GM12878 (cell line): Measurements from ENCODE around the gene SLC9A3. TPM values are rescaled to one million over a fixed set of nuclear protein-coding genes. Genes with fewer than 3 reads are reported as not detected.

Source experiments
- ATAC-seq: fragments of 200-7000 bp; cut with Tn5 transposase; 3 replicates; pipeline ENCODE4 v1.9.1; 2020; ENCODE audit warnings: mild to moderate bottlenecking, moderate library complexity
- BruUV-seq: library from RNA; stranded (reverse); fragments of 400-500 nt; replicated peaks from 2 replicates; lab custom pipeline; 2021; lab: Mats Ljungman, UMichigan
- CTCF ChIA-PET: fragments of 300-600 bp; sonication (Branson Sonifier 250); formaldehyde crosslinking; extraction: SDS; loops from one replicate; lab custom pipeline; 2021; ENCODE audit warnings: inconsistent platforms; lab: Yijun Ruan, JAX
- POLR2A ChIA-PET: fragments of 350-600 bp; formaldehyde crosslinking; extraction: SDS; loops from one replicate; lab custom pipeline; 2021; ENCODE audit warnings: inconsistent platforms; lab: Charles Lee
- RAD21 ChIA-PET: fragments of 300-600 bp; sonication (Branson Sonifier 250); formaldehyde crosslinking; loops from one replicate; lab custom pipeline; 2023; ENCODE audit warnings: antibody characterized with exemption; ENCODE audit not compliant: unreplicated experiment; lab: Charles Lee
- SMC1A ChIA-PET: fragments of 300-600 bp; sonication (Branson Sonifier 250); formaldehyde crosslinking; loops from one replicate; lab custom pipeline; 2023; ENCODE audit not compliant: unreplicated experiment, uncharacterized antibody; lab: Charles Lee
- DNase-seq: peaks from one replicate; pipeline ENCODE4 v3.0.0-alpha.2; 2011; ENCODE audit warnings: low read depth, low spot score
- FAIRE-seq: peaks from 3 replicates; lab custom pipeline; 2011; peaks lifted over from hg19 to GRCh38; lab: Jason Lieb, UNC
- H2AFZ ChIP-seq: 2 replicates; pipeline ENCODE4 v1.6.0; 2011; ENCODE audit warnings: low read depth, low read length, control low read depth; ENCODE audit not compliant: control insufficient read depth
- H3K27ac ChIP-seq: 2 replicates; pipeline ENCODE4 v1.5.1; 2011; ENCODE audit warnings: control low read depth; ENCODE audit not compliant: control insufficient read depth, insufficient read depth
- H3K27me3 ChIP-seq, 2 experiments: replicated peaks in 1 of 2; 2 replicates each; pipeline versions ENCODE4 v1.6.0 to v1.6.1; 2011; ENCODE audit warnings: low read length in 1 of 2; ENCODE audit not compliant: control insufficient read depth in 2 of 2, insufficient read depth in 2 of 2
- H3K36me3 ChIP-seq, 2 experiments: 2 replicates each; pipeline ENCODE4 v1.5.1; 2011; ENCODE audit warnings: low read length in 1 of 2; ENCODE audit not compliant: control insufficient read depth in 2 of 2, insufficient read depth in 2 of 2
- H3K4me1 ChIP-seq: 2 replicates; pipeline ENCODE4 v1.6.1; 2011; ENCODE audit warnings: mild to moderate bottlenecking, low read length, moderate library complexity, mixed read lengths; ENCODE audit not compliant: control insufficient read depth, insufficient read depth
- H3K4me2 ChIP-seq: 2 replicates; pipeline ENCODE4 v1.6.0; 2011; ENCODE audit warnings: control low read depth; ENCODE audit not compliant: control insufficient read depth, insufficient read depth
- H3K4me3 ChIP-seq: fragments of 200-600 bp; sonication (generic); 2 replicates; pipeline ENCODE4 v1.5.1; 2016
- H3K79me2 ChIP-seq: 2 replicates; pipeline ENCODE4 v1.6.0; 2011; ENCODE audit warnings: low read length; ENCODE audit not compliant: control insufficient read depth, insufficient read depth
- H3K9ac ChIP-seq: 2 replicates; pipeline ENCODE4 v1.8.0; 2011; ENCODE audit warnings: low read length, control low read depth, mixed read lengths; ENCODE audit not compliant: control insufficient read depth, insufficient read depth
- H3K9me3 ChIP-seq: replicated peaks from 3 replicates; pipeline ENCODE4 v1.5.1; 2011; ENCODE audit warnings: mild to moderate bottlenecking, low read length; ENCODE audit not compliant: control insufficient read depth, insufficient read depth
- H4K20me1 ChIP-seq: 2 replicates; pipeline ENCODE4 v1.6.0; 2011; ENCODE audit not compliant: control insufficient read depth, insufficient read depth
- ASH2L ChIP-seq: fragments of 300-600, 200-600 bp; sonication (generic); IDR thresholded peaks from 2 replicates; pipeline ENCODE4 v1.6.1; 2017; ENCODE audit warnings: low read depth, mild to moderate bottlenecking, borderline replicate concordance
- BCL11A ChIP-seq: IDR thresholded peaks from 2 replicates; pipeline ENCODE4 v1.6.1; 2011; ENCODE audit warnings: low read depth, low read length
- CHD4 ChIP-seq: fragments of 200-600 bp; sonication (generic); IDR thresholded peaks from 2 replicates; pipeline ENCODE4 v1.6.1; 2016; ENCODE audit warnings: mild to moderate bottlenecking
- FOXM1 ChIP-seq: IDR thresholded peaks from 2 replicates; pipeline ENCODE4 v1.6.1; 2012; ENCODE audit warnings: low read depth, mild to moderate bottlenecking, inconsistent platforms, low read length, moderate library complexity
- JUND ChIP-seq: IDR thresholded peaks from 2 replicates; pipeline ENCODE4 v1.6.1; 2012; ENCODE audit warnings: low read depth, mild to moderate bottlenecking, low read length, improper control_type of control experiment, moderate library complexity
- KDM1A ChIP-seq: fragments of 200-600 bp; sonication (generic); IDR thresholded peaks from 2 replicates; pipeline ENCODE4 v1.6.1; 2016; ENCODE audit warnings: borderline replicate concordance
- MYB ChIP-seq: fragments of 150-350 bp; IDR thresholded peaks from 2 replicates; pipeline ENCODE4 v1.6.1; 2014; ENCODE audit warnings: mild to moderate bottlenecking, low read depth, low read length, borderline replicate concordance
- NFYB ChIP-seq: IDR thresholded peaks from 2 replicates; pipeline ENCODE4 v1.6.1; 2011; ENCODE audit warnings: low read depth, mild to moderate bottlenecking, low read length, improper control_type of control experiment, moderate library complexity; ENCODE audit not compliant: insufficient read depth
- RAD51 ChIP-seq: fragments of 450-650 bp; IDR thresholded peaks from 2 replicates; pipeline ENCODE4 v1.6.1; 2016; ENCODE audit warnings: moderate library complexity, mild to moderate bottlenecking, inconsistent platforms
- RB1 ChIP-seq: fragments of 450-650 bp; formaldehyde crosslinking; IDR thresholded peaks from 2 replicates; pipeline ENCODE4 v1.6.1; 2017; ENCODE audit warnings: mild to moderate bottlenecking, borderline replicate concordance
- SMAD1 ChIP-seq: fragments of 450-650 bp; IDR thresholded peaks from 2 replicates; pipeline ENCODE4 v1.6.1; 2018; ENCODE audit warnings: mild to moderate bottlenecking, low read depth; ENCODE audit not compliant: partially characterized antibody
- SMARCA5 ChIP-seq: fragments of 450-650 bp; IDR thresholded peaks from 2 replicates; pipeline ENCODE4 v1.6.1; 2017; ENCODE audit warnings: mild to moderate bottlenecking
- WRNIP1 ChIP-seq: IDR thresholded peaks from 2 replicates; pipeline ENCODE4 v1.6.1; 2011; ENCODE audit warnings: low read depth, low read length, improper control_type of control experiment, borderline replicate concordance
- ZNF274 ChIP-seq: IDR thresholded peaks from one replicate; pipeline ENCODE4 v1.8.0; 2011; ENCODE audit not compliant: insufficient read length, insufficient read depth
- ZZZ3 ChIP-seq: IDR thresholded peaks from 2 replicates; pipeline ENCODE4 v1.6.1; 2011; ENCODE audit warnings: low read depth; ENCODE audit not compliant: control insufficient read depth, insufficient read length
- WGBS: methylation state at CpG from one replicate; pipeline ENCODE4 v1.1.6; 2016; ENCODE audit warnings: low lambda C conversion rate; ENCODE audit not compliant: insufficient replicate concordance, insufficient coverage; ENCODE audit errors: missing lambda C conversion rate; 5-methylcytosine and 5-hydroxymethylcytosine counted together
- in situ Hi-C: fragments of 300-500 bp; cut with MboI; formaldehyde crosslinking; loops from 9 replicates; pipeline ENCODE4 v1.14.3; 2018; ENCODE audit warnings: mixed read lengths
- intact Hi-C: fragments of 100-400 bp; cut with micrococcal nuclease; formaldehyde crosslinking; loops from one replicate; pipeline ENCODE4 v1.14.2; 2022; ENCODE audit not compliant: unreplicated experiment
- polyA plus RNA-seq, 11 experiments: library from polyadenylated mRNA; depleted of rRNA in 4 of 11; unstranded in 6 of 11; stranded (reverse) in 5 of 11; fragments of >200 nt; fragmentation: Nextera tagmentation in 4 of 11; fragmentation: Illumina TruSeq in 1 of 11; extraction: Ambion mirVana in 4 of 11; extraction: Trizol in 1 of 11; gene quantifications; 1 replicate in 1 of 11; 2 replicates in 10 of 11; pipeline versions ENCODE4 v1.2.1 to v1.2.3, GENCODE V29; 2011 to 2016; ENCODE audit warnings: inconsistent platforms in 2 of 11, missing spikeins in 2 of 11, low read depth in 1 of 11
- total RNA-seq, 4 experiments: library from RNA; depleted of rRNA in 3 of 4; stranded (reverse); fragments of >200 nt in 3 of 4; fragmentation: Illumina TruSeq in 1 of 4; extraction: Trizol in 1 of 4; gene quantifications; 2 replicates each; pipeline versions ENCODE4 v1.2.1 to v1.2.3, GENCODE V29; 2013 to 2021
- TF ChIP-seq, protein P1 (sequence below): fragments of 450-650 bp; formaldehyde crosslinking; IDR thresholded peaks from 2 replicates; pipeline ENCODE4 v1.4.0; 2022; ENCODE audit warnings: mild to moderate bottlenecking, moderate library complexity

SLC9A3 gene
- total and polyA plus RNA-seq, 10 of the 15 experiments (the other 5 are each of a cell fraction or from before 2014, with no cell fraction given) = 0.04 to 5.2 (median 2.3) TPM; not detected in 1

DNA sequence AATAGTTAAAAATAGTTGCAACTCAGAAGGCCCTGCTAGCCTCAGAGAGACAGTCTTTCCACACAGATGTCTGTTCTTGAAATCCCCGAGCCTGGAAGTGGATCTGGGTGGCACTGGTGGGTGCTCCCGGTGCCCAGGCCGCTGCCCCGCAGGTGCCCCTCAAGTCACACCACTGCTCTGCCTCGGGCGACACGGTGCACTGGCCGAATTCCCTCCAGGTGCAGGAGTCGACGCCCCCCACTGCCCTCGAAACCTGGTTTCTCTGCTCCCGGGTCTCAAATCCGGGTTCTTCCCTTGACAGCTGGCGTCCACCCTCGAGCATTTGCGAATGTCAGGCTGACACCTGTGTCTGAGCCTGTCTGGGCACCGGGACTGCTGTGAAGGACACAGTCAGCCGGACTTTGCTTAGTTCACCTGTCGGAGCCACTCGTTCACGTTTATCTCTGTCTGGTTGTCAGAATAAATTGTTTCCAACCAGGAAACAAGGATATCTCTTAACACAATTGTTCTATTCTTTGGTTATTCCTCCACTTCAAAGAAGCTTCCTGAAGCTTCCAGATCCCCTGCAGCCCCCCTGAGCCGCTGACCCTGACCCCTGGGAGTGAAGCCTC, 27.1 kb downstream of the SLC9A3 start:
- in situ Hi-C loops = no loop called here

DNA sequence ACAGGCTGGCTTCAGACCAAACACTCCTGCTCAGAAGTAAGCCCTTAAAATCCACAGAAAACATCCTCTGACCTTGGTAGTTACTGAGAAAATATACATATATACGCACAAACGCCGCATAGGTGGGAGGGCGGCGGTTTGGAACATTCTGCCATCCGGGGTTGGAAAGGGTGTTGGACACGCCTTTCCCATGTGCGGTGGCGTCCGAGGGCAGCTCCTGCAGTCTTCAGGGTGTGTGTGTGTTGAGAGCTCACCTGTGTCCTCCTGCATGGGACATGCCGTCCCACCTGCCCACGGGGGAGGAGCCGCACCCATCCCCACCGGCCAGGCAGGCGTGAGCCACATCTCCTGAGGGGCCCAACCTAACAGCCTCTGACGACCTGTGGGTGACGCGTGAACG, 28.2 kb downstream of the SLC9A3 start:
- Histone ChIP-seq H3K9me3 (no peaks in the 10 kb centered on the region), H3K4me3 (no peak overlapping the region), H3K4me1 (no peaks in the 10 kb centered on the region), H4K20me1 (no peaks in the 10 kb centered on the region), H3K27me3 (no peaks in the 10 kb centered on the region; a peak in 1 of 4 replicates), H3K36me3 (no peaks in the 10 kb centered on the region), H3K4me2 (no peak overlapping the region), H3K9ac (no peak overlapping the region), H3K79me2 (no peaks in the 10 kb centered on the region), H2AFZ (no peak overlapping the region), H3K27ac (no peak overlapping the region)
- ChIA-PET POLR2A (no interaction called here), CTCF (no interaction called here), RAD21 (no interaction called here), SMC1A (no interaction called here)
- BruUV-seq = no TSS peak
- FAIRE-seq (no peak), ATAC-seq (no peak), DNase-seq (no peak)
- TF ChIP-seq FOXM1 (no peak), NFYB (no peak), ZNF274 (no peak), RB1 (no peak), BCL11A (no peak), RAD51 (no peak), ZZZ3 (no peak), WRNIP1 (no peak), MYB (no peak)
- TF ChIP-seq, protein P1, sequence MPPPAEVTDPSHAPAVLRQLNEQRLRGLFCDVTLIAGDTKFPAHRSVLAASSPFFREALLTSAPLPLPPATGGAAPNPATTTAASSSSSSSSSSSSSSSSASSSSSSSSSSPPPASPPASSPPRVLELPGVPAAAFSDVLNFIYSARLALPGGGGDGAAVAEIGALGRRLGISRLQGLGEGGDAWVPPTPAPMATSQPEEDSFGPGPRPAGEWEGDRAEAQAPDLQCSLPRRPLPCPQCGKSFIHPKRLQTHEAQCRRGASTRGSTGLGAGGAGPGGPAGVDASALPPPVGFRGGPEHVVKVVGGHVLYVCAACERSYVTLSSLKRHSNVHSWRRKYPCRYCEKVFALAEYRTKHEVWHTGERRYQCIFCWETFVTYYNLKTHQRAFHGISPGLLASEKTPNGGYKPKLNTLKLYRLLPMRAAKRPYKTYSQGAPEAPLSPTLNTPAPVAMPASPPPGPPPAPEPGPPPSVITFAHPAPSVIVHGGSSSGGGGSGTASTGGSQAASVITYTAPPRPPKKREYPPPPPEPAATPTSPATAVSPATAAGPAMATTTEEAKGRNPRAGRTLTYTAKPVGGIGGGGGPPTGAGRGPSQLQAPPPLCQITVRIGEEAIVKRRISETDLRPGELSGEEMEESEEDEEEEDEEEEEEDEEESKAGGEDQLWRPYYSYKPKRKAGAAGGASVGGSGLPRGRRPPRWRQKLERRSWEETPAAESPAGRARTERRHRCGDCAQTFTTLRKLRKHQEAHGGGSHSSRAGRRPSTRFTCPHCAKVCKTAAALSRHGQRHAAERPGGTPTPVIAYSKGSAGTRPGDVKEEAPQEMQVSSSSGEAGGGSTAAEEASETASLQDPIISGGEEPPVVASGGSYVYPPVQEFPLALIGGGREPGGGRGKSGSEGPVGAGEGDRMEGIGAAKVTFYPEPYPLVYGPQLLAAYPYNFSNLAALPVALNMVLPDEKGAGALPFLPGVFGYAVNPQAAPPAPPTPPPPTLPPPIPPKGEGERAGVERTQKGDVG = no peak
- WGBS = 75% methylated on average over 19 of the region's 19 CpGs
- intact Hi-C loops = no loop called here
- in situ Hi-C loops = no loop called here

More for the DNA sequence above, 27.1 kb downstream of the SLC9A3 start:
- Histone ChIP-seq H3K36me3 (no peaks in the 10 kb centered on the region), H3K9me3 (no peaks in the 10 kb centered on the region), H4K20me1 (no peaks in the 10 kb centered on the region), H2AFZ (no peak overlapping the region), H3K27me3 (no peaks in the 10 kb centered on the region; a peak in 1 of 4 replicates), H3K4me3 (no peak overlapping the region), H3K79me2 (no peaks in the 10 kb centered on the region), H3K27ac (no peak overlapping the region), H3K4me2 (no peak overlapping the region), H3K4me1 (no peaks in the 10 kb centered on the region)
- DNase-seq (no peak), FAIRE-seq (no peak)
- SMC1A ChIA-PET = no interaction called here
- BruUV-seq = no TSS peak
- POLR2A ChIA-PET = no interaction called here
- CTCF ChIA-PET = no interaction called here
- TF ChIP-seq KDM1A (no peak), JUND (no peak), ASH2L (no peak), CHD4 (no peak), SMAD1 (no peak), SMARCA5 (no peak)
- TF ChIP-seq, all 136 proteins: peak for 0
- no peak overlapping the region for H3K9ac ChIP-seq
- no peak for ATAC-seq
- WGBS = 52% methylated on average over 22 of the region's 22 CpGs
- intact Hi-C loops = no loop called here
- RAD21 ChIA-PET = no interaction called here
